IPS-18c (cell line): Measurements from ENCODE around the gene TBC1D16.

Source experiments
- H3K4me3 ChIP-seq: 2 replicates; pipeline ENCODE4 v1.7.0; 2013; ENCODE audit warnings: low read depth, mild to moderate bottlenecking, low read length, moderate library complexity; ENCODE audit not compliant: insufficient read depth
- H3K9me3 ChIP-seq: one replicate; pipeline ENCODE4 v1.6.1; 2013; ENCODE audit warnings: mild to moderate bottlenecking, low read length, moderate library complexity; ENCODE audit not compliant: control insufficient read depth, insufficient read depth

The TBC1D16 gene

GRCh38 chr17:79945591-79946255, 89.9 kb downstream of the TBC1D16 start:
- no peaks in the 10 kb centered on the region for H3K9me3 ChIP-seq
- no peak overlapping the region for H3K4me3 ChIP-seq

- Histone ChIP-seq H3K4me3 (no peak overlapping the region), H3K9me3 (no peaks in the 10 kb centered on the region)
Observed at GRCh38 chr17:79944821-79945391, 90.8 kb downstream of the TBC1D16 start.

GRCh38 chr17:79944251-79944812, 91.3 kb downstream of the TBC1D16 start:
- no peak overlapping the region for H3K4me3 ChIP-seq
- no peaks in the 10 kb centered on the region for H3K9me3 ChIP-seq

- Histone ChIP-seq H3K4me3 (no peak overlapping the region), H3K9me3 (no peaks in the 10 kb centered on the region)
Observed at GRCh38 chr17:79943347-79944241, 92.1 kb downstream of the TBC1D16 start.

GRCh38 chr17:79942591-79943346, 92.9 kb downstream of the TBC1D16 start:
- no peaks in the 10 kb centered on the region for H3K9me3 ChIP-seq
- no peak overlapping the region for H3K4me3 ChIP-seq

GRCh38 chr17:79942011-79942405, 93.7 kb downstream of the TBC1D16 start:
- no peak overlapping the region for H3K4me3 ChIP-seq
- H3K9me3 ChIP-seq: no peaks in the 10 kb centered on the region

- no peak overlapping the region for H3K4me3 ChIP-seq
- H3K9me3 ChIP-seq: no peaks in the 10 kb centered on the region
Observed at GRCh38 chr17:79941088-79942010, 94.3 kb downstream of the TBC1D16 start.

- H3K4me3 ChIP-seq: no peak overlapping the region
- H3K9me3 ChIP-seq: no peaks in the 10 kb centered on the region
Observed at GRCh38 chr17:79940459-79941087, 95.1 kb downstream of the TBC1D16 start.

GRCh38 chr17:79939755-79940458, 95.8 kb downstream of the TBC1D16 start:
- Histone ChIP-seq H3K4me3 (no peak overlapping the region), H3K9me3 (no peaks in the 10 kb centered on the region)

GRCh38 chr17:79939094-79939435, 96.6 kb downstream of the TBC1D16 start:
- Histone ChIP-seq H3K4me3 (no peak overlapping the region), H3K9me3 (no peaks in the 10 kb centered on the region)

GRCh38 chr17:79938336-79939093, 97.2 kb downstream of the TBC1D16 start:
- no peak overlapping the region for H3K4me3 ChIP-seq
- no peaks in the 10 kb centered on the region for H3K9me3 ChIP-seq

GRCh38 chr17:79937391-79938335, 98.0 kb downstream of the TBC1D16 start:
- Histone ChIP-seq H3K9me3 (no peaks in the 10 kb centered on the region), H3K4me3 (no peak overlapping the region)

GRCh38 chr17:79936641-79937381, 98.9 kb downstream of the TBC1D16 start:
- no peak overlapping the region for H3K4me3 ChIP-seq

More at GRCh38 chr17:79936641-79937381, 98.9 kb downstream of the TBC1D16 start:
- H3K9me3 ChIP-seq: no peaks in the 10 kb centered on the region
